IPS-NIHi11 (cell line): ENCODE measurements around the gene PABPC1L.
"Not testable (repeated sequence)": the region's sequence is repeated elsewhere in the genome, so short reads cannot be mapped to it uniquely, and the experiment has no call there.

Source experiments
- DNase-seq: peaks from one replicate; pipeline ENCODE4 v3.0.0; 2012; ENCODE audit warnings: mixed read lengths, low spot score

The PABPC1L gene

GRCh38 chr20:44909872-44910689 lies at the start of gene PABPC1L:
Gene PABPC1L (plus strand): TSS chr20:44910060. CDS start chr20:44910144, 84 bp downstream.
- DNase-seq: peak; percentile 95

GRCh38 chr20:44861531-44862006 lies 48.3 kb upstream of the PABPC1L start:
- DNase-seq: peak; percentile 18

- DNase-seq: no peak
Observed at GRCh38 chr20:44862286-44862685, 47.6 kb upstream of the PABPC1L start.

- DNase-seq: not testable (repeated sequence)
Observed at GRCh38 chr20:44863365-44864084, 46.3 kb upstream of the PABPC1L start.

- DNase-seq: not testable (repeated sequence)
Observed at GRCh38 chr20:44864493-44864892, 45.4 kb upstream of the PABPC1L start.

GRCh38 chr20:44866703-44867335 lies 43.0 kb upstream of the PABPC1L start:
- DNase-seq: no peak

GRCh38 chr20:44869471-44869870 lies 40.4 kb upstream of the PABPC1L start:
- DNase-seq: no peak

- not testable (repeated sequence) for DNase-seq
Observed at GRCh38 chr20:44882360-44882759, 27.5 kb upstream of the PABPC1L start.

GRCh38 chr20:44883214-44883902 lies 26.5 kb upstream of the PABPC1L start:
- no peak for DNase-seq

GRCh38 chr20:44884907-44885391 lies 24.9 kb upstream of the PABPC1L start:
- no peak for DNase-seq

GRCh38 chr20:44885392-44886265 lies 24.2 kb upstream of the PABPC1L start, which contains the start of gene YWHAB:
Gene YWHAB (plus strand): TSS chr20:44885705. CDS start chr20:44901534, 15,829 bp downstream.
- peak; percentile 98 for DNase-seq

- no peak for DNase-seq
Observed at GRCh38 chr20:44886266-44886651, 23.6 kb upstream of the PABPC1L start.

- no peak for DNase-seq
Observed at GRCh38 chr20:44886828-44887227, 23.0 kb upstream of the PABPC1L start.

- no peak for DNase-seq
Observed at GRCh38 chr20:44887466-44887865, 22.4 kb upstream of the PABPC1L start.

- no peak for DNase-seq
Observed at GRCh38 chr20:44888226-44889103, 21.4 kb upstream of the PABPC1L start.

GRCh38 chr20:44891826-44892225 lies 18.0 kb upstream of the PABPC1L start:
- no peak for DNase-seq

- DNase-seq: no peak
Observed at GRCh38 chr20:44894959-44895358, 14.9 kb upstream of the PABPC1L start.

- no peak for DNase-seq
Observed at GRCh38 chr20:44896583-44896982, 13.3 kb upstream of the PABPC1L start.

- DNase-seq: no peak
Observed at GRCh38 chr20:44897133-44897532, 12.7 kb upstream of the PABPC1L start.
